H9 (cell line): Measurements from ENCODE around the gene TPBGL. TPM values are rescaled to one million over a fixed set of nuclear protein-coding genes. Genes with fewer than 3 reads are reported as not detected.

ENCODE experiments used
- DNase-seq: peaks from one replicate; pipeline ENCODE4 v3.0.0-alpha.2; 2017
- H2AFZ ChIP-seq: one replicate; pipeline ENCODE4 v1.6.1; 2013; ENCODE audit warnings: mild to moderate bottlenecking, low read length, control low read depth, moderate library complexity
- H2AK5ac ChIP-seq: 2 replicates; pipeline ENCODE4 v1.6.1; 2013; ENCODE audit warnings: low read length, control low read depth, mixed read lengths; ENCODE audit not compliant: insufficient read length
- H2BK120ac ChIP-seq: one replicate; pipeline ENCODE4 v1.6.1; 2013; ENCODE audit warnings: low read depth, mild to moderate bottlenecking, low read length, control low read depth, inconsistent platforms; ENCODE audit not compliant: poor library complexity, severe bottlenecking
- H2BK12ac ChIP-seq: 2 replicates; pipeline ENCODE4 v1.6.1; 2013; ENCODE audit warnings: low read length, control low read depth, mixed read lengths, low read depth; ENCODE audit not compliant: insufficient read length
- H2BK15ac ChIP-seq: 2 replicates; pipeline ENCODE4 v1.6.1; 2013; ENCODE audit warnings: low read depth, low read length, control low read depth
- H2BK20ac ChIP-seq: one replicate; pipeline ENCODE4 v1.6.1; 2013; ENCODE audit warnings: low read depth, mild to moderate bottlenecking, low read length, control low read depth, inconsistent platforms; ENCODE audit not compliant: poor library complexity, severe bottlenecking
- H2BK5ac ChIP-seq: 2 replicates; pipeline ENCODE4 v1.6.1; 2013; ENCODE audit warnings: low read length, control low read depth, mixed read lengths; ENCODE audit not compliant: insufficient read length
- H3K14ac ChIP-seq: 2 replicates; pipeline ENCODE4 v1.6.1; 2013; ENCODE audit warnings: low read length, control low read depth; ENCODE audit not compliant: insufficient read depth
- H3K18ac ChIP-seq: 2 replicates; pipeline ENCODE4 v1.6.1; 2013; ENCODE audit warnings: low read depth, mild to moderate bottlenecking, mixed read lengths, low read length, control low read depth; ENCODE audit not compliant: insufficient read length
- H3K23ac ChIP-seq: 2 replicates; pipeline ENCODE4 v1.6.1; 2013; ENCODE audit warnings: low read length, control low read depth, mixed read lengths, low read depth; ENCODE audit not compliant: insufficient read length
- H3K23me2 ChIP-seq: 2 replicates; pipeline ENCODE4 v1.6.1; 2013; ENCODE audit warnings: low read depth, mild to moderate bottlenecking, mixed read lengths, low read length, control low read depth; ENCODE audit not compliant: insufficient read length, poor library complexity, severe bottlenecking
- H3K27ac ChIP-seq: 2 replicates; pipeline ENCODE4 v1.5.1; 2013; ENCODE audit warnings: low read length, control low read depth, mixed read lengths, low read depth; ENCODE audit not compliant: insufficient read length
- H3K27me3 ChIP-seq: 2 replicates; pipeline ENCODE4 v1.6.1; 2013; ENCODE audit warnings: low read length, control low read depth, inconsistent platforms; ENCODE audit not compliant: insufficient read depth
- H3K4ac ChIP-seq: 2 replicates; pipeline ENCODE4 v1.6.1; 2013; ENCODE audit warnings: low read depth, mild to moderate bottlenecking, control low read depth, inconsistent platforms, low read length, moderate library complexity
- H3K4me1 ChIP-seq: 2 replicates; pipeline ENCODE4 v1.6.1; 2013; ENCODE audit warnings: low read length, control low read depth, inconsistent platforms; ENCODE audit not compliant: insufficient read depth
- H3K4me2 ChIP-seq: 2 replicates; pipeline ENCODE4 v1.6.1; 2013; ENCODE audit warnings: low read length, control low read depth, mixed read lengths; ENCODE audit not compliant: insufficient read length, insufficient read depth
- H3K56ac ChIP-seq: 2 replicates; pipeline ENCODE4 v1.6.1; 2013; ENCODE audit warnings: low read depth, mild to moderate bottlenecking, mixed read lengths, low read length, control low read depth; ENCODE audit not compliant: insufficient read length
- H3K79me1 ChIP-seq: 2 replicates; pipeline ENCODE4 v1.6.1; 2013; ENCODE audit warnings: low read depth, mild to moderate bottlenecking, moderate library complexity, low read length, control low read depth, inconsistent platforms; ENCODE audit not compliant: insufficient read depth, poor library complexity, severe bottlenecking
- H3K79me2 ChIP-seq: 2 replicates; pipeline ENCODE4 v1.6.1; 2013; ENCODE audit warnings: low read length, control low read depth, inconsistent platforms; ENCODE audit not compliant: insufficient read depth
- H3K9ac ChIP-seq: 2 replicates; pipeline ENCODE4 v1.6.1; 2013; ENCODE audit warnings: low read length, control low read depth, mixed read lengths; ENCODE audit not compliant: insufficient read length; ENCODE audit errors: extremely low read depth
- H3K9me3 ChIP-seq: one replicate; pipeline ENCODE4 v1.6.1; 2013; ENCODE audit warnings: low read depth, low read length, inconsistent platforms; ENCODE audit not compliant: control insufficient read depth
- H3T11ph ChIP-seq: one replicate; pipeline ENCODE4 v1.6.1; 2013; ENCODE audit warnings: mild to moderate bottlenecking, low read length, control low read depth, inconsistent platforms
- H4K20me1 ChIP-seq: one replicate; pipeline ENCODE4 v1.6.1; 2013; ENCODE audit not compliant: control insufficient read depth, insufficient read length, insufficient read depth
- H4K5ac ChIP-seq: 2 replicates; pipeline ENCODE4 v1.6.1; 2013; ENCODE audit warnings: low read depth, mild to moderate bottlenecking, mixed read lengths, low read length, control low read depth; ENCODE audit not compliant: insufficient read length
- H4K8ac ChIP-seq: replicated peaks from 2 replicates; pipeline ENCODE4 v1.6.1; 2013; ENCODE audit warnings: low read length, control low read depth, mixed read lengths, low read depth; ENCODE audit not compliant: insufficient read length
- H4K91ac ChIP-seq: 2 replicates; pipeline ENCODE4 v1.6.1; 2013; ENCODE audit warnings: low read depth, mild to moderate bottlenecking, moderate library complexity, mixed read lengths, low read length, control low read depth; ENCODE audit not compliant: insufficient read length
- H3K27ac Mint-ChIP-seq, 3 experiments: 2 replicates in 2 of 3; 3 replicates in 1 of 3; pipeline ENCODE4 v1.8.0; 2020 to 2021; ENCODE audit warnings: mixed read lengths in 3 of 3, mild to moderate bottlenecking in 1 of 3, moderate library complexity in 1 of 3
- H3K27me3 Mint-ChIP-seq: 2 replicates; pipeline ENCODE4 v1.8.0; 2021; ENCODE audit warnings: low read depth, mild to moderate bottlenecking, moderate library complexity, mixed read lengths
- H3K36me3 Mint-ChIP-seq, 3 experiments: 2 replicates in 2 of 3; 3 replicates in 1 of 3; pipeline ENCODE4 v1.8.0; 2020 to 2021; ENCODE audit warnings: low read depth in 3 of 3, mixed read lengths in 3 of 3; ENCODE audit not compliant: insufficient read depth in 1 of 3
- H3K4me1 Mint-ChIP-seq, 2 experiments: 2 replicates each; pipeline ENCODE4 v1.8.0; 2020; ENCODE audit warnings: mixed read lengths in 2 of 2
- H3K4me3 Mint-ChIP-seq, 2 experiments: 2 replicates in 1 of 2; 3 replicates in 1 of 2; pipeline ENCODE4 v1.8.0; 2020 to 2021; ENCODE audit warnings: mild to moderate bottlenecking in 2 of 2, mixed read lengths in 2 of 2, moderate library complexity in 1 of 2
- H3K9me3 Mint-ChIP-seq, 2 experiments: 2 replicates in 1 of 2; 3 replicates in 1 of 2; pipeline ENCODE4 v1.8.0; 2020; ENCODE audit warnings: mild to moderate bottlenecking in 2 of 2, mixed read lengths in 2 of 2, moderate library complexity in 1 of 2
- WGBS: extraction: QIAGEN DNeasy Blood & Tissue Kit; methylation state at CpG from one replicate; pipeline ENCODE4 v1.1.7; 2013; ENCODE audit warnings: missing lambda C conversion rate, low lambda C conversion rate, mixed read lengths; ENCODE audit not compliant: insufficient read length; ENCODE audit errors: extremely low coverage; 5-methylcytosine and 5-hydroxymethylcytosine counted together
- total RNA-seq: library from RNA; stranded (reverse); gene quantifications from 2 replicates; pipeline ENCODE4 v1.2.1, GENCODE V29; 2021
- TF ChIP-seq, protein P1 (sequence below): fragments of 200-600 bp; sonication (generic); conservative IDR thresholded peaks from 3 replicates; pipeline ENCODE4 v1.8.0; 2021; ENCODE audit warnings: antibody characterized with exemption, mild to moderate bottlenecking

TPBGL gene
- total RNA-seq, 1 experiment from 2014 or later, result 0.61 TPM

DNA sequence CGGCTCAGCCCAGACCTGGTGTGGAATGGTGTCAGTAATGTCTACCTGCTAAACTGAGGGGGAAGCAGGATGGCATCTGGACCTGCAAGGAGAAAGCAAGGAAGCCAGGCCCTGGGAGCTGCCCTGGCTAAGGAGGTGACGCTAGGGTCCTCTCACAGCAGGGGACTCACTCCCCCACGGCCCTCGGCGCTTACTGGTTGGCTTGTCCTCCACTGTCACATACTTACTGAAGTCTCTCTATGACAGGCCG is 48.9 kb downstream of the TPBGL start:
- no peak overlapping the region for H3K23ac ChIP-seq
- DNase-seq, result no peak
- H3K79me1 ChIP-seq, result no peaks in the 10 kb centered on the region

More for the DNA sequence above, 48.9 kb downstream of the TPBGL start:
- Histone ChIP-seq H2BK5ac (no peak overlapping the region), H2BK20ac (no peak overlapping the region), H3K4me1 (no peaks in the 10 kb centered on the region), H3K9me3 (no peaks in the 10 kb centered on the region), H2BK15ac (no peak overlapping the region), H2AFZ (no peak overlapping the region), H3K9ac (no peak overlapping the region), H3K23me2 (no peaks in the 10 kb centered on the region), H3K56ac (no peak overlapping the region), H3K27ac (no peak overlapping the region), H4K91ac (no peak overlapping the region), H4K5ac (no peak overlapping the region), H2BK12ac (no peak overlapping the region), H3K18ac (no peak overlapping the region), H2BK120ac (no peak overlapping the region), H3K27me3 (no peaks in the 10 kb centered on the region), H3K4ac (no peak overlapping the region), H4K8ac (no peak overlapping the region), H3K79me2 (no peaks in the 10 kb centered on the region), H2AK5ac (no peak overlapping the region), H3K14ac (no peak overlapping the region), H3K4me2 (no peak overlapping the region), H3T11ph (no peak overlapping the region), H4K20me1 (no peaks in the 10 kb centered on the region)
- Mint-ChIP-seq H3K27ac (no peak overlapping the region), H3K9me3 (no peaks in the 10 kb centered on the region), H3K27me3 (no peaks in the 10 kb centered on the region), H3K36me3 (no peaks in the 10 kb centered on the region; a peak in 1 of 7 replicates), H3K4me1 (no peaks in the 10 kb centered on the region), H3K4me3 (no peak overlapping the region)
- TF ChIP-seq, protein P1, sequence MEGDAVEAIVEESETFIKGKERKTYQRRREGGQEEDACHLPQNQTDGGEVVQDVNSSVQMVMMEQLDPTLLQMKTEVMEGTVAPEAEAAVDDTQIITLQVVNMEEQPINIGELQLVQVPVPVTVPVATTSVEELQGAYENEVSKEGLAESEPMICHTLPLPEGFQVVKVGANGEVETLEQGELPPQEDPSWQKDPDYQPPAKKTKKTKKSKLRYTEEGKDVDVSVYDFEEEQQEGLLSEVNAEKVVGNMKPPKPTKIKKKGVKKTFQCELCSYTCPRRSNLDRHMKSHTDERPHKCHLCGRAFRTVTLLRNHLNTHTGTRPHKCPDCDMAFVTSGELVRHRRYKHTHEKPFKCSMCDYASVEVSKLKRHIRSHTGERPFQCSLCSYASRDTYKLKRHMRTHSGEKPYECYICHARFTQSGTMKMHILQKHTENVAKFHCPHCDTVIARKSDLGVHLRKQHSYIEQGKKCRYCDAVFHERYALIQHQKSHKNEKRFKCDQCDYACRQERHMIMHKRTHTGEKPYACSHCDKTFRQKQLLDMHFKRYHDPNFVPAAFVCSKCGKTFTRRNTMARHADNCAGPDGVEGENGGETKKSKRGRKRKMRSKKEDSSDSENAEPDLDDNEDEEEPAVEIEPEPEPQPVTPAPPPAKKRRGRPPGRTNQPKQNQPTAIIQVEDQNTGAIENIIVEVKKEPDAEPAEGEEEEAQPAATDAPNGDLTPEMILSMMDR, result no peak
- WGBS, result no CpG with 5 or more reads among the region's 6 CpGs
